Measurements from ENCODE around the gene EFCAB13. TPM values are rescaled to one million over a fixed set of nuclear protein-coding genes. Genes with fewer than 3 reads are reported as not detected.

EFCAB13 gene
- total RNA-seq, 1 experiment from 2014 or later = 7.1 TPM

DNA sequence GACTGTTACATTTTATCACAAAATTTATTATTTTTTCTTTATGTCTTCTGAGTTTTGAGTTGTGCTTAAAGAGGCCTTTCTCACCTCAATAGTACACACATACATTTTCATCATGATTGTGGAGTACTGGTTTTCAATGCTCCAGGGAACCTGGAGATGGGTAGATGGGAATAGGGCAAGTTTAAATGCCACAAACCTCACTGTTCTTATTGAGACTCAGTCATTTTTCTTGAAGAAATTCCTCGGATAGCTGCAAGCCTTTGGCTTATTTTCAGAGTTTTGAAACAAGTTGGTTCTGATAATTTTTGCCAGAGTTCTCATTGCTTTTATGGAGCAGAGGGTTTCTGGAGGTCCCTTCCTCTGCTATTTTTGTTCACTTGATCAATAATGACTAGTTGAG lies 34.9 kb downstream of the EFCAB13 start:
- CTCF ChIA-PET = no interaction called here

DNA sequence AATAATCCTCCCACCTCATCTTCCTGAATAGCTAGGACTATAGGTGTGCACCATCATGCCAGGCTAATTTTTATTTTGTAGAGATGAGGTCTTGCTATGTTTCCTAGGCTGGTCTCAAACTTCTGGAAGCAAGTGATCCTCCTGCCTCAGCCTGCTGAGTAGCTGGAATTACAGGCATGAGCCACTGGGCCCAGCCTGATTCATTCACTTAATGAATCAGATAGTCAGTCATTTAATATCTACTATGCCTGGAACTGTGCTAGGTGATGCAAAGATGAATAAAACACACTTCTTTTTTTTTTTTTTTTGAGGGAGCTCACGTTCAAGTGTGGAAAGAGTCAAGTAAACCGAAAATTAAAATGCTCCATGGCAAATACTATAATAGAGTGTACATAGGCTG lies 39.4 kb downstream of the EFCAB13 start:
- no TSS peak for BruUV-seq (replicated peaks)
- no peaks in the 10 kb centered on the region for H3K36me3 ChIP-seq (ENCODE audit: control insufficient read depth, insufficient read depth, low read length)
- ChIA-PET POLR2A (no interaction called here), CTCF (no interaction called here)
- TF ChIP-seq POLR2AphosphoS5 (IDR thresholded peaks at IDR 0.05; ENCODE audit: low read depth, low read length) (no peak), SIN3A (IDR thresholded peaks at IDR 0.05; ENCODE audit: borderline replicate concordance, insufficient read depth, low read depth, low read length) (no peak), TCF7L2 (IDR thresholded peaks at IDR 0.05; ENCODE audit: low read depth, low read length) (no peak)
- TF ChIP-seq, protein P1, sequence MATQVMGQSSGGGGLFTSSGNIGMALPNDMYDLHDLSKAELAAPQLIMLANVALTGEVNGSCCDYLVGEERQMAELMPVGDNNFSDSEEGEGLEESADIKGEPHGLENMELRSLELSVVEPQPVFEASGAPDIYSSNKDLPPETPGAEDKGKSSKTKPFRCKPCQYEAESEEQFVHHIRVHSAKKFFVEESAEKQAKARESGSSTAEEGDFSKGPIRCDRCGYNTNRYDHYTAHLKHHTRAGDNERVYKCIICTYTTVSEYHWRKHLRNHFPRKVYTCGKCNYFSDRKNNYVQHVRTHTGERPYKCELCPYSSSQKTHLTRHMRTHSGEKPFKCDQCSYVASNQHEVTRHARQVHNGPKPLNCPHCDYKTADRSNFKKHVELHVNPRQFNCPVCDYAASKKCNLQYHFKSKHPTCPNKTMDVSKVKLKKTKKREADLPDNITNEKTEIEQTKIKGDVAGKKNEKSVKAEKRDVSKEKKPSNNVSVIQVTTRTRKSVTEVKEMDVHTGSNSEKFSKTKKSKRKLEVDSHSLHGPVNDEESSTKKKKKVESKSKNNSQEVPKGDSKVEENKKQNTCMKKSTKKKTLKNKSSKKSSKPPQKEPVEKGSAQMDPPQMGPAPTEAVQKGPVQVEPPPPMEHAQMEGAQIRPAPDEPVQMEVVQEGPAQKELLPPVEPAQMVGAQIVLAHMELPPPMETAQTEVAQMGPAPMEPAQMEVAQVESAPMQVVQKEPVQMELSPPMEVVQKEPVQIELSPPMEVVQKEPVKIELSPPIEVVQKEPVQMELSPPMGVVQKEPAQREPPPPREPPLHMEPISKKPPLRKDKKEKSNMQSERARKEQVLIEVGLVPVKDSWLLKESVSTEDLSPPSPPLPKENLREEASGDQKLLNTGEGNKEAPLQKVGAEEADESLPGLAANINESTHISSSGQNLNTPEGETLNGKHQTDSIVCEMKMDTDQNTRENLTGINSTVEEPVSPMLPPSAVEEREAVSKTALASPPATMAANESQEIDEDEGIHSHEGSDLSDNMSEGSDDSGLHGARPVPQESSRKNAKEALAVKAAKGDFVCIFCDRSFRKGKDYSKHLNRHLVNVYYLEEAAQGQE (IDR thresholded peaks at IDR 0.05; ENCODE audit: insufficient read depth in 1 of 2, low read depth in 2 of 2, low read length in 1 of 2) = no peak
- TF ChIP-seq, protein P2, sequence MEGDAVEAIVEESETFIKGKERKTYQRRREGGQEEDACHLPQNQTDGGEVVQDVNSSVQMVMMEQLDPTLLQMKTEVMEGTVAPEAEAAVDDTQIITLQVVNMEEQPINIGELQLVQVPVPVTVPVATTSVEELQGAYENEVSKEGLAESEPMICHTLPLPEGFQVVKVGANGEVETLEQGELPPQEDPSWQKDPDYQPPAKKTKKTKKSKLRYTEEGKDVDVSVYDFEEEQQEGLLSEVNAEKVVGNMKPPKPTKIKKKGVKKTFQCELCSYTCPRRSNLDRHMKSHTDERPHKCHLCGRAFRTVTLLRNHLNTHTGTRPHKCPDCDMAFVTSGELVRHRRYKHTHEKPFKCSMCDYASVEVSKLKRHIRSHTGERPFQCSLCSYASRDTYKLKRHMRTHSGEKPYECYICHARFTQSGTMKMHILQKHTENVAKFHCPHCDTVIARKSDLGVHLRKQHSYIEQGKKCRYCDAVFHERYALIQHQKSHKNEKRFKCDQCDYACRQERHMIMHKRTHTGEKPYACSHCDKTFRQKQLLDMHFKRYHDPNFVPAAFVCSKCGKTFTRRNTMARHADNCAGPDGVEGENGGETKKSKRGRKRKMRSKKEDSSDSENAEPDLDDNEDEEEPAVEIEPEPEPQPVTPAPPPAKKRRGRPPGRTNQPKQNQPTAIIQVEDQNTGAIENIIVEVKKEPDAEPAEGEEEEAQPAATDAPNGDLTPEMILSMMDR (IDR thresholded peaks at IDR 0.05) = no peak
- no peak overlapping the region for H3K27ac ChIP-seq (ENCODE audit: low read length)
- no peaks in the 10 kb centered on the region for H3K27me3 ChIP-seq (ENCODE audit: control insufficient read depth, insufficient read depth, low read length)
- H3K4me3 ChIP-seq (ENCODE audit: low read depth in 2 of 2, low read length in 2 of 2) = no peak overlapping the region
- H3K9me3 ChIP-seq (ENCODE audit: control insufficient read depth, insufficient read depth, low read depth, low read length) = no peaks in the 10 kb centered on the region
- no peaks in the 10 kb centered on the region for H3K4me1 ChIP-seq (ENCODE audit: control insufficient read depth, insufficient read depth, low read length)
- in situ Hi-C loops (cut with HindIII; ENCODE audit: low pct_unique_long_range_greater_than_20kb, low sequenced_read_pairs) (no loop called here), intact Hi-C loops (cut with micrococcal nuclease; ENCODE audit: unreplicated experiment) (loop anchor here (10.0 kb wide), 1 partner anchor 252 kb away; no protein-coding TSS in a partner anchor)
- DNase-seq (ENCODE audit: low read depth, low spot score) (no peak), ATAC-seq (no peak)

More for the DNA sequence above, 34.9 kb downstream of the EFCAB13 start:
- no peaks in the 10 kb centered on the region for H3K27me3 ChIP-seq (ENCODE audit: control insufficient read depth, insufficient read depth, low read length)
- no peak overlapping the region for H3K27ac ChIP-seq (ENCODE audit: low read length)
- intact Hi-C loops (cut with micrococcal nuclease; ENCODE audit: unreplicated experiment) (no loop called here), in situ Hi-C loops (cut with HindIII; ENCODE audit: low pct_unique_long_range_greater_than_20kb, low sequenced_read_pairs) (no loop called here)
- no peak for DNase-seq (ENCODE audit: low read depth, low spot score)
- POLR2A ChIA-PET = no interaction called here
- ATAC-seq = no peak
- H3K4me1 ChIP-seq (ENCODE audit: control insufficient read depth, insufficient read depth, low read length) = no peaks in the 10 kb centered on the region
- no peak for TF ChIP-seq SIN3A (IDR thresholded peaks at IDR 0.05; ENCODE audit: borderline replicate concordance, insufficient read depth, low read depth, low read length)
- no peak for TF ChIP-seq POLR2AphosphoS5 (IDR thresholded peaks at IDR 0.05; ENCODE audit: low read depth, low read length)
- TF ChIP-seq, protein P2 (IDR thresholded peaks at IDR 0.05) = no peak
- no peak for TF ChIP-seq TCF7L2 (IDR thresholded peaks at IDR 0.05; ENCODE audit: low read depth, low read length)
- TF ChIP-seq, protein P1 (IDR thresholded peaks at IDR 0.05; ENCODE audit: insufficient read depth in 1 of 2, low read depth in 2 of 2, low read length in 1 of 2) = no peak
- no peaks in the 10 kb centered on the region for H3K36me3 ChIP-seq (ENCODE audit: control insufficient read depth, insufficient read depth, low read length)
- no peaks in the 10 kb centered on the region for H3K9me3 ChIP-seq (ENCODE audit: control insufficient read depth, insufficient read depth, low read depth, low read length)
- BruUV-seq (replicated peaks) = no TSS peak
- H3K4me3 ChIP-seq (ENCODE audit: low read depth in 2 of 2, low read length in 2 of 2) = no peak overlapping the region
